ENCODE results near the gene ZNHIT1.

ZNHIT1 gene

GRCh38 chr7:101226721-101227120 is 8.8 kb downstream of the ZNHIT1 start (continued):
- TF ChIP-seq TSHZ2 (CRISPR knock-in tag; IDR thresholded peaks at IDR 0.05) (no peak), TCF4 (CRISPR knock-in tag; IDR thresholded peaks at IDR 0.05; ENCODE audit: borderline replicate concordance) (no peak), RARB (CRISPR knock-in tag; IDR thresholded peaks at IDR 0.05) (no peak)

- TF ChIP-seq CSDC2 (CRISPR knock-in tag; IDR thresholded peaks at IDR 0.05) (no peak), OSR1 (CRISPR knock-in tag; IDR thresholded peaks at IDR 0.05) (no peak), ZNF8 (CRISPR knock-in tag; IDR thresholded peaks at IDR 0.05) (no peak), TCF4 (CRISPR knock-in tag; IDR thresholded peaks at IDR 0.05; ENCODE audit: borderline replicate concordance) (no peak), PPARA (CRISPR knock-in tag; IDR thresholded peaks at IDR 0.05; ENCODE audit: borderline replicate concordance) (no peak), ZC3H10 (CRISPR knock-in tag; IDR thresholded peaks at IDR 0.05) (no peak), CREB5 (CRISPR knock-in tag; IDR thresholded peaks at IDR 0.05; ENCODE audit: low read depth) (no peak), ZNF565 (CRISPR knock-in tag; conservative IDR thresholded peaks at IDR 0.05; ENCODE audit: low read depth) (no peak), POU6F1 (CRISPR knock-in tag; IDR thresholded peaks at IDR 0.05; ENCODE audit: borderline replicate concordance, low read depth) (no peak), BACH2 (CRISPR knock-in tag; IDR thresholded peaks at IDR 0.05; ENCODE audit: borderline replicate concordance) (no peak), ZFP3 (CRISPR knock-in tag; IDR thresholded peaks at IDR 0.05) (no peak), PATZ1 (CRISPR knock-in tag; IDR thresholded peaks at IDR 0.05; ENCODE audit: borderline replicate concordance) (no peak), GLIS3 (CRISPR knock-in tag; IDR thresholded peaks at IDR 0.05) (no peak), ESRRG (CRISPR knock-in tag; IDR thresholded peaks at IDR 0.05) (no peak), ARNTL (CRISPR knock-in tag; IDR thresholded peaks at IDR 0.05; ENCODE audit: borderline replicate concordance, low read depth) (no peak), SNAI2 (CRISPR knock-in tag; IDR thresholded peaks at IDR 0.05) (no peak)
- ATAC-seq, result no peak; the same call in 2 of the 3 replicates
Observed at GRCh38 chr7:101231644-101232043, 13.7 kb downstream of the ZNHIT1 start.

GRCh38 chr7:101232141-101232850 is 14.3 kb downstream of the ZNHIT1 start:
- peak; percentile 4; the same call in 1 of the 3 replicates for ATAC-seq
- TF ChIP-seq ARNTL (CRISPR knock-in tag; IDR thresholded peaks at IDR 0.05; ENCODE audit: borderline replicate concordance, low read depth), result no peak
- no peak for TF ChIP-seq TCF4 (CRISPR knock-in tag; IDR thresholded peaks at IDR 0.05; ENCODE audit: borderline replicate concordance)
- TF ChIP-seq CREB5 (CRISPR knock-in tag; IDR thresholded peaks at IDR 0.05; ENCODE audit: low read depth), result no peak
- no peak for TF ChIP-seq GLIS3 (CRISPR knock-in tag; IDR thresholded peaks at IDR 0.05)
- no peak for TF ChIP-seq OSR1 (CRISPR knock-in tag; IDR thresholded peaks at IDR 0.05)
- no peak for TF ChIP-seq ZNF8 (CRISPR knock-in tag; IDR thresholded peaks at IDR 0.05)
- TF ChIP-seq PPARA (CRISPR knock-in tag; IDR thresholded peaks at IDR 0.05; ENCODE audit: borderline replicate concordance), result no peak
- TF ChIP-seq ESRRG (CRISPR knock-in tag; IDR thresholded peaks at IDR 0.05), result no peak
- TF ChIP-seq TOX (CRISPR knock-in tag; IDR thresholded peaks at IDR 0.05; ENCODE audit: borderline replicate concordance), result no peak
- no peak for TF ChIP-seq ZFP30 (CRISPR knock-in tag; IDR thresholded peaks at IDR 0.05)
- no peak for TF ChIP-seq ZNF565 (CRISPR knock-in tag; conservative IDR thresholded peaks at IDR 0.05; ENCODE audit: low read depth)
- TF ChIP-seq POU6F1 (CRISPR knock-in tag; IDR thresholded peaks at IDR 0.05; ENCODE audit: borderline replicate concordance, low read depth), result no peak
- no peak for TF ChIP-seq CSRNP3 (CRISPR knock-in tag; IDR thresholded peaks at IDR 0.05)
- no peak for TF ChIP-seq RARB (CRISPR knock-in tag; IDR thresholded peaks at IDR 0.05)
- no peak for TF ChIP-seq SNAI2 (CRISPR knock-in tag; IDR thresholded peaks at IDR 0.05)
- TF ChIP-seq ZC3H10 (CRISPR knock-in tag; IDR thresholded peaks at IDR 0.05), result no peak
- no peak for TF ChIP-seq ISL1 (CRISPR knock-in tag; IDR thresholded peaks at IDR 0.05)
